ENCODE data around the gene HASPIN. TPM values are rescaled to one million over a fixed set of nuclear protein-coding genes. Genes with fewer than 3 reads are reported as not detected.

HASPIN gene
- total and polyA plus RNA-seq, 2 experiments from 2014 or later = 6.1 to 35.1 TPM

GRCh38 chr17:3688852-3689261, 34.8 kb upstream of the HASPIN start:
- H3K27ac ChIP-seq (ENCODE audit: low read depth) = no peak overlapping the region
- H3K4me3 ChIP-seq = no peak overlapping the region
- H3K9me3 Mint-ChIP-seq = no peaks in the 10 kb centered on the region
- H3K4me3 Mint-ChIP-seq = no peak overlapping the region
- DNase-seq (ENCODE audit: low spot score) = no peak
- no peaks in the 10 kb centered on the region for H3K9me2 ChIP-seq (ENCODE audit: insufficient read depth)
- no peak for TF ChIP-seq EZH2phosphoT487 (IDR thresholded peaks at IDR 0.05; ENCODE audit: unreplicated experiment)
- no peak for TF ChIP-seq NANOG (IDR thresholded peaks at IDR 0.05; ENCODE audit: borderline replicate concordance)
- no peak for TF ChIP-seq CREB1 (CRISPR knock-in tag; IDR thresholded peaks at IDR 0.05; ENCODE audit: low read depth)
- TF ChIP-seq ZNF462 (CRISPR knock-in tag; IDR thresholded peaks at IDR 0.05) = no peak
- no peak for TF ChIP-seq JUNB (IDR thresholded peaks at IDR 0.05; ENCODE audit: unreplicated experiment)
- TF ChIP-seq ZNF331 (CRISPR knock-in tag; IDR thresholded peaks at IDR 0.05; ENCODE audit: low read depth) = no peak
- no peak for TF ChIP-seq REST (IDR thresholded peaks at IDR 0.05; ENCODE audit: unreplicated experiment)
- TF ChIP-seq POLR2AphosphoS5 (IDR thresholded peaks at IDR 0.05; ENCODE audit: low read depth) = no peak
- no peak for TF ChIP-seq EZH2 (IDR thresholded peaks at IDR 0.05; ENCODE audit: low read depth, unreplicated experiment)
- H3K27ac Mint-ChIP-seq = no peak overlapping the region
- no peaks in the 10 kb centered on the region for H3K27me3 ChIP-seq (ENCODE audit: insufficient read depth)
- ATAC-seq = no peak; the same call in 2 of the 3 replicates
- no peaks in the 10 kb centered on the region for H3K36me3 Mint-ChIP-seq (ENCODE audit: low read depth)
- H3K27me3 Mint-ChIP-seq (ENCODE audit: insufficient read depth, low read depth, poor library complexity) = peaks cover 4% of the 10 kb centered on the region
- peaks cover 6% of the 10 kb centered on the region for H3F3A ChIP-seq (replicated peaks; ENCODE audit: low read depth)
- peaks cover 10% of the 10 kb centered on the region for H3K4me1 Mint-ChIP-seq
- H4K20me1 ChIP-seq (replicated peaks; ENCODE audit: insufficient read depth) = no peaks in the 10 kb centered on the region
- no peaks in the 10 kb centered on the region for H3K4me1 ChIP-seq (ENCODE audit: insufficient read depth)
- no peaks in the 10 kb centered on the region for H3K36me3 ChIP-seq (ENCODE audit: insufficient read depth)
- H3K79me2 ChIP-seq (replicated peaks; ENCODE audit: insufficient read depth) = no peaks in the 10 kb centered on the region
- no peak overlapping the region for H2AFZ ChIP-seq
- H3K4me2 ChIP-seq = no peak overlapping the region

Data from GM23338 (cell line).